Caco-2 (cell line): Measurements from ENCODE around the gene GDA. TPM values are rescaled to one million over a fixed set of nuclear protein-coding genes. Genes with fewer than 3 reads are reported as not detected.

Source experiments
- BruUV-seq: library from RNA; stranded (reverse); fragments of 400-500 nt; replicated peaks from 2 replicates; lab custom pipeline; 2021; lab: Mats Ljungman, UMichigan
- CTCF ChIA-PET: fragments of 300-600 bp; sonication (Branson Sonifier 250); formaldehyde crosslinking; loops from one replicate; lab custom pipeline; 2022; ENCODE audit warnings: antibody characterized with exemption; lab: Charles Lee
- POLR2A ChIA-PET: fragments of 300-600 bp; sonication (Branson Sonifier 250); formaldehyde crosslinking; loops from one replicate; lab custom pipeline; 2022; ENCODE audit warnings: antibody characterized with exemption; lab: Charles Lee
- DNase-seq, 2 experiments: peaks; one replicate each; pipeline versions ENCODE4 v3.0.0 to v3.0.0-alpha.2; 2020 to 2022
- H3K27me3 ChIP-seq: replicated peaks from 2 replicates; pipeline ENCODE4 v1.6.0; 2011; ENCODE audit warnings: low read length; ENCODE audit not compliant: control insufficient read depth, insufficient read depth
- H3K36me3 ChIP-seq: 2 replicates; pipeline ENCODE4 v1.5.1; 2011; ENCODE audit warnings: low read length; ENCODE audit not compliant: control insufficient read depth, insufficient read depth
- H3K4me1 ChIP-seq: fragments of 250-450 bp; sonication (Bioruptor Pico); 2 replicates; pipeline ENCODE4 v1.5.1; 2020; ENCODE audit warnings: mild to moderate bottlenecking
- H3K4me3 ChIP-seq: 2 replicates; pipeline ENCODE4 v1.5.1; 2011; ENCODE audit warnings: low read depth, mild to moderate bottlenecking, control low read depth, low read length
- H3K9me3 ChIP-seq: fragments of 250-450 bp; sonication (Bioruptor Pico); 2 replicates; pipeline ENCODE4 v1.5.1; 2020; ENCODE audit warnings: mild to moderate bottlenecking, moderate library complexity
- H3K27ac Mint-ChIP-seq: one replicate; pipeline ENCODE4 v1.8.0; 2022; ENCODE audit warnings: mixed read lengths; ENCODE audit not compliant: unreplicated experiment
- H3K27me3 Mint-ChIP-seq: one replicate; pipeline ENCODE4 v1.8.0; 2022; ENCODE audit warnings: mixed read lengths; ENCODE audit not compliant: insufficient read depth, unreplicated experiment
- H3K36me3 Mint-ChIP-seq: one replicate; pipeline ENCODE4 v1.8.0; 2022; ENCODE audit warnings: mild to moderate bottlenecking, mixed read lengths; ENCODE audit not compliant: insufficient read depth, unreplicated experiment
- H3K4me1 Mint-ChIP-seq: one replicate; pipeline ENCODE4 v1.8.0; 2022; ENCODE audit warnings: low read depth, mixed read lengths; ENCODE audit not compliant: unreplicated experiment
- H3K4me3 Mint-ChIP-seq: one replicate; pipeline ENCODE4 v1.8.0; 2022; ENCODE audit warnings: mild to moderate bottlenecking, moderate library complexity, mixed read lengths; ENCODE audit not compliant: unreplicated experiment
- H3K9me3 Mint-ChIP-seq: one replicate; pipeline ENCODE4 v1.8.0; 2022; ENCODE audit warnings: mixed read lengths; ENCODE audit not compliant: unreplicated experiment
- CTCF ChIP-seq, 2 experiments: fragments of 200-600 bp in 1 of 2; IDR thresholded peaks; 1 replicate in 1 of 2; 2 replicates in 1 of 2; pipeline versions ENCODE4 v1.5.1 to v1.8.0; 2011 to 2022; ENCODE audit warnings: antibody characterized with exemption in 1 of 2, control low read depth in 1 of 2, inconsistent platforms in 1 of 2, low read depth in 1 of 2, low read length in 1 of 2, mild to moderate bottlenecking in 1 of 2, moderate library complexity in 1 of 2; ENCODE audit not compliant: insufficient read depth in 1 of 2, severe bottlenecking in 1 of 2, unreplicated experiment in 1 of 2
- intact Hi-C: fragments of 100-400 bp; cut with micrococcal nuclease; formaldehyde crosslinking; loops from one replicate; pipeline ENCODE4 v1.10.0; 2022; ENCODE audit not compliant: unreplicated experiment
- total RNA-seq: library from RNA; stranded (reverse); gene quantifications from 2 replicates; pipeline ENCODE4 v1.2.3, GENCODE V29; 2022

The GDA gene
- total RNA-seq, 1 experiment from 2014 or later, result 3.1 TPM

- H3K36me3 Mint-ChIP-seq, result peaks cover 5% of the 10 kb centered on the region
- peaks cover 8% of the 10 kb centered on the region for H3K4me1 Mint-ChIP-seq
- H3K27me3 ChIP-seq, result no peaks in the 10 kb centered on the region
- H3K4me1 ChIP-seq, result no peaks in the 10 kb centered on the region
- ChIA-PET POLR2A (no interaction called here), CTCF (no interaction called here)
- H3K9me3 Mint-ChIP-seq, result no peaks in the 10 kb centered on the region
- H3K4me3 ChIP-seq, result no peak overlapping the region
- BruUV-seq, result no TSS peak
- H3K4me3 Mint-ChIP-seq, result no peak overlapping the region
- H3K36me3 ChIP-seq, result no peaks in the 10 kb centered on the region
- no peak overlapping the region for H3K27ac Mint-ChIP-seq
- no peak for TF ChIP-seq CTCF (IDR thresholded peaks at IDR 0.05; ENCODE audit: insufficient read depth in 1 of 2, low read depth in 1 of 2, low read length in 1 of 2, severe bottlenecking in 1 of 2, unreplicated experiment in 1 of 2)
- intact Hi-C loops, result no loop called here
- no peaks in the 10 kb centered on the region for H3K9me3 ChIP-seq
- H3K27me3 Mint-ChIP-seq, result no peaks in the 10 kb centered on the region
- no peak for DNase-seq
These were observed 18.8 kb downstream of the GDA start for GRCh38 chr9:72168075-72168474.

- H3K27me3 Mint-ChIP-seq, result no peaks in the 10 kb centered on the region
- Histone ChIP-seq H3K4me1 (no peaks in the 10 kb centered on the region), H3K36me3 (no peaks in the 10 kb centered on the region), H3K4me3 (no peak overlapping the region), H3K27me3 (no peaks in the 10 kb centered on the region), H3K9me3 (no peaks in the 10 kb centered on the region)
- CTCF ChIA-PET, result no interaction called here
- H3K36me3 Mint-ChIP-seq, result peaks cover under 1% of the 10 kb centered on the region
- peaks cover 2% of the 10 kb centered on the region for H3K4me1 Mint-ChIP-seq
- TF ChIP-seq CTCF (IDR thresholded peaks at IDR 0.05; ENCODE audit: insufficient read depth in 1 of 2, low read depth in 1 of 2, low read length in 1 of 2, severe bottlenecking in 1 of 2, unreplicated experiment in 1 of 2), result no peak
- BruUV-seq, result no TSS peak
- DNase-seq, result no peak
- intact Hi-C loops, result no loop called here
- no peaks in the 10 kb centered on the region for H3K9me3 Mint-ChIP-seq
- POLR2A ChIA-PET, result no interaction called here
- no peak overlapping the region for H3K4me3 Mint-ChIP-seq
- no peak overlapping the region for H3K27ac Mint-ChIP-seq
These were observed 19.9 kb downstream of the GDA start for GRCh38 chr9:72169178-72169577.

- no peak for DNase-seq
- no peaks in the 10 kb centered on the region for H3K4me1 ChIP-seq
- intact Hi-C loops, result no loop called here
- no peaks in the 10 kb centered on the region for H3K9me3 ChIP-seq
- H3K27me3 ChIP-seq, result no peaks in the 10 kb centered on the region
- Mint-ChIP-seq H3K36me3 (no peaks in the 10 kb centered on the region), H3K27me3 (no peaks in the 10 kb centered on the region), H3K9me3 (no peaks in the 10 kb centered on the region), H3K4me1 (no peaks in the 10 kb centered on the region), H3K27ac (no peak overlapping the region), H3K4me3 (no peak overlapping the region)
- BruUV-seq, result no TSS peak
- no peaks in the 10 kb centered on the region for H3K36me3 ChIP-seq
- CTCF ChIA-PET, result no interaction called here
- no peak overlapping the region for H3K4me3 ChIP-seq
- TF ChIP-seq CTCF (IDR thresholded peaks at IDR 0.05; ENCODE audit: insufficient read depth in 1 of 2, low read depth in 1 of 2, low read length in 1 of 2, severe bottlenecking in 1 of 2, unreplicated experiment in 1 of 2), result no peak
- POLR2A ChIA-PET, result no interaction called here
These were observed 23.8 kb downstream of the GDA start for GRCh38 chr9:72173080-72173479.
